Osteocyte (in vitro differentiated cells): ENCODE data around the gene UBE2I. TPM values are rescaled to one million over a fixed set of nuclear protein-coding genes. Genes with fewer than 3 reads are reported as not detected.

Experiments
- DNase-seq: peaks from one replicate; pipeline ENCODE4 v3.0.0; 2021; ENCODE audit warnings: mixed read lengths; ENCODE audit not compliant: unreplicated experiment; ENCODE audit errors: extremely low spot score
- H3K27ac Mint-ChIP-seq: one replicate; pipeline ENCODE4 v1.8.0; 2021; ENCODE audit warnings: mild to moderate bottlenecking, mixed read lengths; ENCODE audit not compliant: unreplicated experiment
- H3K27me3 Mint-ChIP-seq: one replicate; pipeline ENCODE4 v1.8.0; 2021; ENCODE audit warnings: mixed read lengths; ENCODE audit not compliant: unreplicated experiment
- H3K36me3 Mint-ChIP-seq: one replicate; pipeline ENCODE4 v1.8.0; 2021; ENCODE audit warnings: mixed read lengths; ENCODE audit not compliant: unreplicated experiment
- H3K4me1 Mint-ChIP-seq: one replicate; pipeline ENCODE4 v1.8.0; 2021; ENCODE audit warnings: mixed read lengths; ENCODE audit not compliant: unreplicated experiment
- H3K4me3 Mint-ChIP-seq: one replicate; pipeline ENCODE4 v1.8.0; 2021; ENCODE audit warnings: mild to moderate bottlenecking, moderate library complexity, mixed read lengths; ENCODE audit not compliant: unreplicated experiment
- H3K9me3 Mint-ChIP-seq: one replicate; pipeline ENCODE4 v1.8.0; 2021; ENCODE audit warnings: mixed read lengths; ENCODE audit not compliant: unreplicated experiment
- total RNA-seq: library from RNA; stranded (reverse); gene quantifications from 2 replicates; pipeline ENCODE4 v1.2.1, GENCODE V29; 2021
- TF ChIP-seq, protein P1 (sequence below): fragments of 200-600 bp; sonication (generic); IDR thresholded peaks from 2 replicates; pipeline ENCODE4 v1.5.0; 2021; ENCODE audit warnings: antibody characterized with exemption, mild to moderate bottlenecking, moderate library complexity

The UBE2I gene
- total RNA-seq, 1 donor from 2014 or later: 131 TPM

DNA sequence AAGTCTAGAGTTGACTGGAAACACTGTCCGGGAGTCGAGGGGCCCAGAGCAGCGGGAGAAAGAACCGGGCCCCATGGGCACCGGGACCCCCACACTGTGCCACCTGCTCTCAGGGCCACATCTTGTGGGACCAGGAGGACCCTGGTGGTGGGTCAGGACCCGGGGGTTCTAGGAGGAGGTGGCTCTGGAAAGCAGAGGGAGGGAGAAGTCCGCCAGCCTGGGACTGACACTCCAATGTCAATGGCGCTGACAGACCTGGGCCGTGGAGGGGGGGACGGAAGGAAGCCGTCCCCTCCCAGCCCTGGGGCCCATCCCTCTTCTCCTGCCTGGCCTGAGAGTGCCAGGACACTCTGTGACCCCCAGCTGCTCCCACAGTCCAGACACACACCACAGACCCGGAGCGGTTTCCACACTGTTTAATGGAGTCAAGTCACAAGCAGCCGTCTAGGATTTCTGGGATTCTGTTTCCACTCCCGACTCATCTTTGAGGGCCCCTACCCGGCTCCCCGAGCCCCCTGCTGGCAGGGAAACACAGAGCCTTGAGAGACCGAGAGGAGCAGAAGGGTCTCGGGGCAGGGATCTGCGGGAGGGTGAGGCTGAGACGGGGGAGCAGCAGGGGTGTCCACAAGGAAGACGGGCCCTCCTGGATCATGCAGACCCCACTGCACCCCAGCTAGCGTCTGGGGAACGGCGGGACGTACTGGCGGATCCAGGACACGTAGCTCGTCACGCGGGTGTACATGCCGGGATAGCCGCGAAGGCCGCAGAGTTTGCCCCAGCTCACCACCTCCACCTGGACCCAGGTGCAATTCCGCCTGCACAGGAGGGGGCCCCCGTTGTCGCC lies 23.5 kb upstream of the UBE2I start:
- no peak overlapping the region for H3K4me3 Mint-ChIP-seq
- H3K27me3 Mint-ChIP-seq: peaks cover 26% of the 10 kb centered on the region
- TF ChIP-seq, protein P1, sequence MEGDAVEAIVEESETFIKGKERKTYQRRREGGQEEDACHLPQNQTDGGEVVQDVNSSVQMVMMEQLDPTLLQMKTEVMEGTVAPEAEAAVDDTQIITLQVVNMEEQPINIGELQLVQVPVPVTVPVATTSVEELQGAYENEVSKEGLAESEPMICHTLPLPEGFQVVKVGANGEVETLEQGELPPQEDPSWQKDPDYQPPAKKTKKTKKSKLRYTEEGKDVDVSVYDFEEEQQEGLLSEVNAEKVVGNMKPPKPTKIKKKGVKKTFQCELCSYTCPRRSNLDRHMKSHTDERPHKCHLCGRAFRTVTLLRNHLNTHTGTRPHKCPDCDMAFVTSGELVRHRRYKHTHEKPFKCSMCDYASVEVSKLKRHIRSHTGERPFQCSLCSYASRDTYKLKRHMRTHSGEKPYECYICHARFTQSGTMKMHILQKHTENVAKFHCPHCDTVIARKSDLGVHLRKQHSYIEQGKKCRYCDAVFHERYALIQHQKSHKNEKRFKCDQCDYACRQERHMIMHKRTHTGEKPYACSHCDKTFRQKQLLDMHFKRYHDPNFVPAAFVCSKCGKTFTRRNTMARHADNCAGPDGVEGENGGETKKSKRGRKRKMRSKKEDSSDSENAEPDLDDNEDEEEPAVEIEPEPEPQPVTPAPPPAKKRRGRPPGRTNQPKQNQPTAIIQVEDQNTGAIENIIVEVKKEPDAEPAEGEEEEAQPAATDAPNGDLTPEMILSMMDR: no peak
- H3K4me1 Mint-ChIP-seq: peaks cover 4% of the 10 kb centered on the region
- no peaks in the 10 kb centered on the region for H3K36me3 Mint-ChIP-seq
- H3K9me3 Mint-ChIP-seq: no peaks in the 10 kb centered on the region
- DNase-seq: no peak
- H3K27ac Mint-ChIP-seq: no peak overlapping the region

DNA sequence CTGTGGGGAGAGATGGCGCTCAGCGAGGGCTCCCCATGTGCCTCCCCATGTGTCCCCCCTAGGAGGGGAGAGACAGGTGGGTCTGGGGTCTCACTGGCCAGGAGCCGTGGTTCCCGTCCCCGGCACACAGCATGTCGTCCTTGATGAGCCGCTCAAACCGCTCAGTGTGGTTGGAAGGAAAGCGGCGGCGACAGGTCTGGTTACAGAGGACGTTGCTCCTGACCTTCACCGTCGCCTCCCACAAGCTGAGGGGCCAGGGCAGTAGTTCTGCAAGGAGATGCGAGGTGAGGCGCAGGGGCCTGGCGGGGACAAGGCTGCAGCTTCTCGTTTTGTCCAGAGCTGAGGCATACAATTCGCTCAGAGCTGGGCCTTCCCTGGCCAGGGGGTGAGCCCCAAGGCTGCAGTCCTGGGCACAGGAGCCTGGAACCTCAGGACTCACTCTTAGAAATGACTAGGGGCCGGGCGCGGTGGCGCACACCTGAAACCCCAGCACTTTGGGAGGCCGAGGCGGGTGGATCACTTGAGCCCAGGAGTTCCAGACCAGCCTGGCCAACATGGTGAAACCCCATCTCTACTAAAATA lies 22.8 kb upstream of the UBE2I start:
- Mint-ChIP-seq H3K9me3 (no peaks in the 10 kb centered on the region), H3K27ac (no peak overlapping the region), H3K36me3 (no peaks in the 10 kb centered on the region), H3K27me3 (peaks cover 31% of the 10 kb centered on the region), H3K4me3 (no peak overlapping the region), H3K4me1 (peaks cover 4% of the 10 kb centered on the region)
- DNase-seq: no peak
- TF ChIP-seq, protein P1: no peak

DNA sequence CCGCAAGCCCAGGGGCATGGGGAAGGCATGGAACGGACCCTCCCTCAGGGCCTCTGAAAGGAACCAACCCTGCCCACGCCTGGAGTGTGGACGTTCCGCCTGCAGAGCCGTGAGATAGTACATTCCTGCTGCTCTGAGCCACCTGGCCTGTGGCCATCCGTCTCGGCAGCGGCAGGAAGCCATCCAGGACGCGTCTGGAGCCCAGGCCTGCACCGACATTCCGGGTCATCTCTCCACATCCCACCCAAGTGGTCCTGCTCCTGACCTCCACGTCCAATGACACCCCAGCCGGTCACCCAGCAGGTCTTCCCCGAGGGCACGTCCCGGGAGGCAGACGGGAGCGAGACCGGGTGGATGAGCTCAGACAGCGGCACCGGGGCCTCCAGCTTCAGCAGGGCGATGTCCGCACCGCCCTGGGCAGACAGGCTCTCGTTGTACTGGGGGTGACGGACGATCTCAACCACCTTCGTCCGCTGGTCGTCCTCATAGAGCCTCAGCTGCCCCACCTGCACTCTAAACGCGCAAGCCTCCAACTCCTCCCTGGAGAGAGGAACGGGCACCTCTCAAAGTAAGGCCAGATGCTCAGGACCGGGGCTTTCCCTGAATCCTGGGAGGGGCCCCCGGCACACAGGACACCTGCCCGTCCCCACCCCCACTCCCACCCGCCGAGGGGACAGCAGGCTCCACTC lies 21.3 kb upstream of the UBE2I start:
- Mint-ChIP-seq H3K4me3 (no peak overlapping the region), H3K9me3 (no peaks in the 10 kb centered on the region), H3K27me3 (peaks cover 36% of the 10 kb centered on the region), H3K4me1 (peaks cover 3% of the 10 kb centered on the region), H3K36me3 (no peaks in the 10 kb centered on the region), H3K27ac (no peak overlapping the region)
- TF ChIP-seq, protein P1: no peak
- DNase-seq: no peak

DNA sequence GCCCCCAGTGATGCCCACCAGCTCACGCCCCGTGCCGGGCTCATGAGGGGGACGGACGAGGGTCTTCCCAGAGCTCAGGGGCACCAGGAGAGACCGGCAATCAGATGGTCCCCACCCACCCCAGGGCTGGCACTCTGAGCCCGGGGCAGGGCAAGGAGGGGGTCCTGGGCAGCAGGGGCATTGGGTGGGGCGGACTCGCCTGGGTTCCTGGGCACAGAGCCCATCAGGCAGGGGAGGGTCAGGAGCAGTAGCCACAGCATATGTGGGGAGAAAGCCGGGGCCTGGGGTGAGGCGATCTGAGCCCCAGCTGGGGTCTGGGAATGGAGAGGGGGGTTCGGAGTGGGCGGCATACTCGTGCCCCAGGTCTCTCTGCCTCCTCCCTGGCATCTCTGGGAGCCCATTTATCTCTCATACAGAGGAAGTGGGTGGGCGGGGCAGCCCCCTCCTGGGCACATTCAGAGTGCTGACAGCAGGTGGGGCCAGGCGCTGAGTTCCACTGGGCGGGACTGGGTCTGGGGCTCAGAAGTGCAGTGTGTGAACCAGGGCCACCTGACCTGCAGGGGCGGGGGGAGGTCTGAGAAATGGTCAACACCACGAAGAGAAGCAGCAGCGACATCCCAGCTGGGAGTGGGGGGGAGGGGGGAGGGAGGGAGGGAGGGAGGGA lies 20.5 kb upstream of the UBE2I start:
- Mint-ChIP-seq H3K4me3 (no peak overlapping the region), H3K27me3 (peaks cover 35% of the 10 kb centered on the region), H3K27ac (no peak overlapping the region), H3K4me1 (no peaks in the 10 kb centered on the region), H3K36me3 (no peaks in the 10 kb centered on the region), H3K9me3 (no peaks in the 10 kb centered on the region)
- DNase-seq: no peak
- TF ChIP-seq, protein P1: no peak
